Umbilical cord (tissue), 2 donors: ENCODE measurements around the gene HMCN1. TPM values are rescaled to one million over a fixed set of nuclear protein-coding genes. Genes with fewer than 3 reads are reported as not detected.

Source experiments
- DNase-seq: peaks from one replicate; pipeline ENCODE4 v3.0.0-alpha.2; 2015; ENCODE audit warnings: low spot score
- total RNA-seq: library from RNA; depleted of rRNA; stranded (reverse); fragments of >200 nt; gene quantifications from one replicate; pipeline ENCODE4 v1.2.3, GENCODE V29; 2014; ENCODE audit warnings: low replicate concordance; ENCODE audit not compliant: insufficient read depth

Gene HMCN1
- total RNA-seq, 1 donor from 2014 or later = 29.6 TPM

GRCh38 chr1:185911978-185912377 is 177.8 kb downstream of the HMCN1 start:
- no peak for DNase-seq

- DNase-seq = no peak
These were observed 178.3 kb downstream of the HMCN1 start for GRCh38 chr1:185912504-185912903.

GRCh38 chr1:185914089-185914488 is 179.9 kb downstream of the HMCN1 start:
- DNase-seq = no peak

- DNase-seq = no peak
These were observed 182.7 kb downstream of the HMCN1 start for GRCh38 chr1:185916861-185917260.

- DNase-seq = peak; percentile 48
These were observed 183.5 kb downstream of the HMCN1 start for GRCh38 chr1:185917646-185918045.

GRCh38 chr1:185920602-185921001 is 186.4 kb downstream of the HMCN1 start:
- DNase-seq = no peak

- DNase-seq = no peak
These were observed 187.4 kb downstream of the HMCN1 start for GRCh38 chr1:185921636-185922035.

- no peak for DNase-seq
These were observed 192.4 kb downstream of the HMCN1 start for GRCh38 chr1:185926588-185926987.

GRCh38 chr1:185929776-185930175 is 195.6 kb downstream of the HMCN1 start:
- no peak for DNase-seq

- DNase-seq = no peak
These were observed 197.2 kb downstream of the HMCN1 start for GRCh38 chr1:185931438-185931837.

GRCh38 chr1:185933580-185933979 is 199.4 kb downstream of the HMCN1 start:
- DNase-seq = no peak

GRCh38 chr1:185934476-185935189 is 200.4 kb downstream of the HMCN1 start:
- DNase-seq = no peak

GRCh38 chr1:185935360-185935759 is 201.2 kb downstream of the HMCN1 start:
- DNase-seq = no peak

GRCh38 chr1:185936641-185937040 is 202.4 kb downstream of the HMCN1 start:
- DNase-seq = no peak

- no peak for DNase-seq
These were observed 204.2 kb downstream of the HMCN1 start for GRCh38 chr1:185938396-185938795.

GRCh38 chr1:185939142-185939541 is 205.0 kb downstream of the HMCN1 start:
- no peak for DNase-seq

GRCh38 chr1:185942961-185943360 is 208.8 kb downstream of the HMCN1 start:
- no peak for DNase-seq

GRCh38 chr1:185956881-185957280 is 222.7 kb downstream of the HMCN1 start:
- no peak for DNase-seq

GRCh38 chr1:185957441-185958363 is 223.5 kb downstream of the HMCN1 start:
- no peak for DNase-seq

- peak; percentile 89 for DNase-seq
These were observed 226.5 kb downstream of the HMCN1 start for GRCh38 chr1:185960422-185961321.

- DNase-seq = peak; percentile 74
These were observed 227.5 kb downstream of the HMCN1 start for GRCh38 chr1:185961664-185962063.

- no peak for DNase-seq
These were observed 230.8 kb downstream of the HMCN1 start for GRCh38 chr1:185964946-185965345.
